Measurements from ENCODE around the gene MPHOSPH6.

DNA sequence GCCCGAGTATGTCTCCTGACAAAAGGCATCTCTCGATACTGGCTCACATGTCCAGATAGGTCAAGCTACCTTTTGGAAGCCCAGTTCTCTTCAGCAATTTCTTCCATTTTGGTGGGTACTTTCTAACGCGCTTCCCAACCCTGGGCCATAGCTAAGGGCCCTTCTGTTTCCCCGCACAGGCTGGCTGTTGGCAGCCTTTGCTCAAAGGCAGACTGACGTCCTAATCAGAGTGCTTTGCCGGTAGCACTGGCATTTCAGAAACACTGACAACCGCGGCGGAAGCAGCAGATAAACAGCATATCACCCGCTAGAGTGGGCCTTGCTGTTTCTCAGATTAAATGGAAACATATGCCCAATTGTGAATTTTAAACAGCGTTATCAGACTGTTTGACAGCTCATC lies 49.3 kb upstream of the MPHOSPH6 start:
- TF ChIP-seq, protein P1, sequence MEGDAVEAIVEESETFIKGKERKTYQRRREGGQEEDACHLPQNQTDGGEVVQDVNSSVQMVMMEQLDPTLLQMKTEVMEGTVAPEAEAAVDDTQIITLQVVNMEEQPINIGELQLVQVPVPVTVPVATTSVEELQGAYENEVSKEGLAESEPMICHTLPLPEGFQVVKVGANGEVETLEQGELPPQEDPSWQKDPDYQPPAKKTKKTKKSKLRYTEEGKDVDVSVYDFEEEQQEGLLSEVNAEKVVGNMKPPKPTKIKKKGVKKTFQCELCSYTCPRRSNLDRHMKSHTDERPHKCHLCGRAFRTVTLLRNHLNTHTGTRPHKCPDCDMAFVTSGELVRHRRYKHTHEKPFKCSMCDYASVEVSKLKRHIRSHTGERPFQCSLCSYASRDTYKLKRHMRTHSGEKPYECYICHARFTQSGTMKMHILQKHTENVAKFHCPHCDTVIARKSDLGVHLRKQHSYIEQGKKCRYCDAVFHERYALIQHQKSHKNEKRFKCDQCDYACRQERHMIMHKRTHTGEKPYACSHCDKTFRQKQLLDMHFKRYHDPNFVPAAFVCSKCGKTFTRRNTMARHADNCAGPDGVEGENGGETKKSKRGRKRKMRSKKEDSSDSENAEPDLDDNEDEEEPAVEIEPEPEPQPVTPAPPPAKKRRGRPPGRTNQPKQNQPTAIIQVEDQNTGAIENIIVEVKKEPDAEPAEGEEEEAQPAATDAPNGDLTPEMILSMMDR (IDR thresholded peaks at IDR 0.05; ENCODE audit: extremely low read depth in 1 of 2, insufficient read depth in 1 of 2, low read depth in 1 of 2, low read length in 2 of 2): no peak
- no peak for TF ChIP-seq POLR2A (IDR thresholded peaks at IDR 0.05; ENCODE audit: low read depth, low read length)

Measured in endothelial cell of umbilical vein (primary cell).